ENCODE measurements around the gene CD79A. TPM values are rescaled to one million over a fixed set of nuclear protein-coding genes. Genes with fewer than 3 reads are reported as not detected.

Gene CD79A
- total RNA-seq, 2 donors from 2014 or later, result 0.59 TPM; not detected in 1

- H3K36me3 ChIP-seq, result no peaks in the 10 kb centered on the region
- no peak overlapping the region for H3K27ac ChIP-seq
- no peak overlapping the region for H3K4me3 ChIP-seq
- H3K27me3 ChIP-seq (replicated peaks; ENCODE audit: insufficient read depth), result peaks cover 10% of the 10 kb centered on the region
- no peaks in the 10 kb centered on the region for H3K9me3 ChIP-seq
- 36% methylated on average over 12 of the region's 14 CpGs for WGBS
- DNase-seq (ENCODE audit: low spot score), result no peak
- TF ChIP-seq CTCF (IDR thresholded peaks at IDR 0.05), result no peak
- no peak for TF ChIP-seq POLR2AphosphoS5 (IDR thresholded peaks at IDR 0.05)
- TF ChIP-seq POLR2A (IDR thresholded peaks at IDR 0.05), result no peak
- intact Hi-C loops (cut with DNase I), result no loop called here
- no peaks in the 10 kb centered on the region for H3K4me1 ChIP-seq (replicated peaks)
These were observed 52.5 kb downstream of the CD79A start for GRCh38 chr19:41929536-41930071.

GRCh38 chr19:41930322-41930722, 53.2 kb downstream of the CD79A start:
- TF ChIP-seq CTCF (IDR thresholded peaks at IDR 0.05) (no peak), POLR2AphosphoS5 (IDR thresholded peaks at IDR 0.05) (no peak), POLR2A (IDR thresholded peaks at IDR 0.05) (no peak)
- Histone ChIP-seq H3K27ac (no peak overlapping the region), H3K27me3 (replicated peaks; ENCODE audit: insufficient read depth) (peaks cover 10% of the 10 kb centered on the region), H3K9me3 (no peaks in the 10 kb centered on the region), H3K4me3 (no peak overlapping the region), H3K4me1 (replicated peaks) (no peaks in the 10 kb centered on the region), H3K36me3 (no peaks in the 10 kb centered on the region)
- 30% methylated on average over 7 of the region's 7 CpGs for WGBS
- no peak for DNase-seq (ENCODE audit: low spot score)
- intact Hi-C loops (cut with DNase I), result no loop called here

Small RNAs within 50 kb of the gene (microRNA-seq; reads per million reads assigned to microRNA genes)
- not detected for gene MIR6797

Small RNAs within 50 kb of the gene (small RNA-seq; reads per million reads assigned to genes)
- 0 reads per million in 2 donors for gene MIR6797

Other genes with a start within 250 kb of the CD79A start
- gene CEACAM7, start 189.0 kb upstream of the CD79A start, total RNA-seq, result not detected
- 1 to 10 TPM in 1 of 2 donors, under 1 TPM in 1; 0.32 to 3.4 TPM for gene CEACAM5, start 168.7 kb upstream of the CD79A start, total RNA-seq
- gene CEACAM6, start 121.7 kb upstream of the CD79A start, total RNA-seq, result 1 to 10 TPM; 2.5 to 6.3 TPM
- gene CEACAM3, start 80.7 kb upstream of the CD79A start, total RNA-seq, result under 1 TPM in 1 of 2 donors, not detected in 1; 0.59 TPM
- 1 to 10 TPM in 1 of 2 donors, not detected in 1; 6.6 TPM for gene LYPD4, start 32.6 kb upstream of the CD79A start, total RNA-seq
- gene DMRTC2, start 32.2 kb upstream of the CD79A start, total RNA-seq, result 1 to 10 TPM in 1 of 2 donors, not detected in 1; 9.6 TPM
- 1,000 to 10,000 TPM; 1,179 to 1,248 TPM for gene RPS19, start 17.0 kb upstream of the CD79A start, total RNA-seq
- 10 to 100 TPM; 57.1 to 65.6 TPM for gene ARHGEF1, start 5.9 kb downstream of the CD79A start, total RNA-seq
- 1 to 10 TPM in 1 of 2 donors, under 1 TPM in 1; 0.36 to 1.9 TPM for gene ERFL, start 51.2 kb downstream of the CD79A start, total RNA-seq
- gene RABAC1, start 82.0 kb downstream of the CD79A start, total RNA-seq, result 100 to 1,000 TPM; 153 to 168 TPM
- gene ATP1A3, start 117.0 kb downstream of the CD79A start, total RNA-seq, result 1 to 10 TPM in 1 of 2 donors, under 1 TPM in 1; 0.27 to 3.7 TPM
- 10 to 100 TPM in 1 of 2 donors, 1 to 10 TPM in 1; 1.3 to 25.2 TPM for gene GRIK5, start 192.9 kb downstream of the CD79A start, total RNA-seq
- gene ZNF574, start 198.9 kb downstream of the CD79A start, total RNA-seq, result 10 to 100 TPM; 24.4 to 44.1 TPM